HepG2 (cell line): ENCODE measurements around the gene SLC16A5. TPM values are rescaled to one million over a fixed set of nuclear protein-coding genes. Genes with fewer than 3 reads are reported as not detected.
A peak's percentile ranks its signal among the peaks of the same experiment; 100 is the strongest.

Source experiments
- CBX5 ChIP-seq: sonication (generic); formaldehyde crosslinking; IDR thresholded peaks from 2 replicates; pipeline ENCODE4 v1.4.0; 2020; ENCODE audit warnings: missing genetic modification reagents, borderline replicate concordance
- FOXP4 ChIP-seq: sonication (generic); formaldehyde crosslinking; IDR thresholded peaks from 2 replicates; pipeline ENCODE4 v1.4.0; 2020; ENCODE audit warnings: missing genetic modification reagents
- JUN ChIP-seq: sonication (generic); formaldehyde crosslinking; IDR thresholded peaks from 2 replicates; pipeline ENCODE4 v1.4.0; 2020; ENCODE audit warnings: mild to moderate bottlenecking, missing genetic modification reagents
- KDM5A ChIP-seq: fragments of 200-600 bp; sonication (generic); IDR thresholded peaks from 2 replicates; pipeline ENCODE4 v1.7.0; 2018; ENCODE audit warnings: antibody characterized with exemption, mild to moderate bottlenecking, low read length, borderline replicate concordance
- MAFK ChIP-seq, 2 experiments: IDR thresholded peaks in 1 of 2; conservative IDR thresholded peaks in 1 of 2; 2 replicates each; pipeline ENCODE4 v1.6.1; 2011; ENCODE audit warnings: improper control_type of control experiment in 2 of 2, low read length in 2 of 2
- MAX ChIP-seq: IDR thresholded peaks from 2 replicates; pipeline ENCODE4 v1.6.1; 2012; ENCODE audit warnings: inconsistent platforms
- NFYB ChIP-seq: sonication (generic); formaldehyde crosslinking; IDR thresholded peaks from 2 replicates; pipeline ENCODE4 v1.4.0; 2020; ENCODE audit warnings: missing genetic modification reagents
- NPAS2 ChIP-seq: sonication (generic); formaldehyde crosslinking; IDR thresholded peaks from 2 replicates; pipeline ENCODE4 v1.8.0; 2022; ENCODE audit warnings: mild to moderate bottlenecking, missing genetic modification reagents, borderline replicate concordance
- NR1H2 ChIP-seq: sonication (generic); formaldehyde crosslinking; IDR thresholded peaks from 2 replicates; pipeline ENCODE4 v1.8.1; 2022; ENCODE audit warnings: low read depth, missing genetic modification reagents, borderline replicate concordance
- PHB2 ChIP-seq: fragments of 450-650 bp; IDR thresholded peaks from 2 replicates; pipeline ENCODE4 v1.6.1; 2018; ENCODE audit not compliant: partially characterized antibody
- PHF21A ChIP-seq: sonication (generic); formaldehyde crosslinking; IDR thresholded peaks from 2 replicates; pipeline ENCODE4 v1.5.0; 2020; ENCODE audit warnings: mild to moderate bottlenecking, missing genetic modification reagents
- PREB ChIP-seq: sonication (generic); formaldehyde crosslinking; IDR thresholded peaks from 2 replicates; pipeline ENCODE4 v1.4.0; 2020; ENCODE audit warnings: missing genetic modification reagents
- RBFOX2 ChIP-seq: fragments of 200-400 bp; formaldehyde crosslinking; IDR thresholded peaks from 2 replicates; pipeline ENCODE4 v1.6.1; 2017; ENCODE audit warnings: low read depth, mild to moderate bottlenecking, low read length
- REXO4 ChIP-seq: sonication (generic); formaldehyde crosslinking; IDR thresholded peaks from 2 replicates; pipeline ENCODE4 v1.8.0; 2022; ENCODE audit warnings: missing genetic modification reagents, mild to moderate bottlenecking, borderline replicate concordance
- SATB2 ChIP-seq: sonication (generic); formaldehyde crosslinking; IDR thresholded peaks from 2 replicates; pipeline ENCODE4 v1.5.0; 2020; ENCODE audit warnings: missing genetic modification reagents
- SMARCE1 ChIP-seq: fragments of 450-650 bp; IDR thresholded peaks from 2 replicates; pipeline ENCODE4 v1.6.1; 2017; ENCODE audit warnings: borderline replicate concordance
- SP2 ChIP-seq: sonication (generic); formaldehyde crosslinking; IDR thresholded peaks from 2 replicates; pipeline ENCODE4 v1.5.1; 2020; ENCODE audit warnings: mild to moderate bottlenecking, missing genetic modification reagents
- SRSF1 ChIP-seq: fragments of 200-400 bp; formaldehyde crosslinking; optimal IDR thresholded peaks from 2 replicates; pipeline ENCODE3; 2017; ENCODE audit warnings: mild to moderate bottlenecking, low read depth, low read length, moderate library complexity
- TAF1 ChIP-seq: sonication (generic); formaldehyde crosslinking; IDR thresholded peaks from 2 replicates; pipeline ENCODE4 v1.4.0; 2020; ENCODE audit warnings: missing genetic modification reagents
- TCF7 ChIP-seq: sonication (generic); IDR thresholded peaks from 2 replicates; pipeline ENCODE4 v1.6.1; 2016; ENCODE audit warnings: antibody characterized with exemption, low read depth
- ZC3H13 ChIP-seq: sonication (generic); formaldehyde crosslinking; IDR thresholded peaks from 2 replicates; pipeline ENCODE4 v1.8.1; 2023; ENCODE audit warnings: mild to moderate bottlenecking, missing genetic modification reagents, moderate library complexity
- ZNF205 ChIP-seq: IDR thresholded peaks from 2 replicates; pipeline ENCODE4 v1.6.1; 2018; ENCODE audit warnings: missing biosample characterization, missing genetic modification reagents
- ZNF317 ChIP-seq: sonication (generic); formaldehyde crosslinking; IDR thresholded peaks from 2 replicates; pipeline ENCODE4 v1.5.0; 2020; ENCODE audit warnings: mild to moderate bottlenecking, missing genetic modification reagents
- ZNF335 ChIP-seq: sonication (generic); formaldehyde crosslinking; IDR thresholded peaks from 2 replicates; pipeline ENCODE4 v1.4.0; 2020; ENCODE audit warnings: missing genetic modification reagents
- ZNF431 ChIP-seq: sonication (generic); formaldehyde crosslinking; IDR thresholded peaks from 2 replicates; pipeline ENCODE4 v1.9.0; 2022; ENCODE audit warnings: missing genetic modification reagents, low read depth, mild to moderate bottlenecking, borderline replicate concordance
- ZNF562 ChIP-seq: sonication (generic); formaldehyde crosslinking; IDR thresholded peaks from 2 replicates; pipeline ENCODE4 v1.8.0; 2022; ENCODE audit warnings: missing genetic modification reagents, borderline replicate concordance
- ZNF749 ChIP-seq: sonication (generic); formaldehyde crosslinking; IDR thresholded peaks from 2 replicates; pipeline ENCODE4 v1.8.0; 2022; ENCODE audit warnings: mild to moderate bottlenecking, missing genetic modification reagents, moderate library complexity, borderline replicate concordance
- ZNF781 ChIP-seq: sonication (generic); formaldehyde crosslinking; IDR thresholded peaks from 2 replicates; pipeline ENCODE4 v1.5.1; 2020; ENCODE audit warnings: borderline replicate concordance, mild to moderate bottlenecking, missing genetic modification reagents; ENCODE audit errors: not compliant biosample characterization
- polyA plus RNA-seq, 8 experiments: library from polyadenylated mRNA; depleted of rRNA in 3 of 8; stranded (reverse) in 7 of 8; unstranded in 1 of 8; fragments of >200 nt; fragmentation: Illumina TruSeq in 4 of 8; extraction: Trizol in 4 of 8; gene quantifications; 2 replicates each; pipeline versions ENCODE4 v1.2.1 to v1.2.3, GENCODE V29; 2011 to 2016; ENCODE audit warnings: low read depth in 4 of 8, missing spikeins in 1 of 8, mixed read lengths in 1 of 8; ENCODE audit not compliant: insufficient read depth in 1 of 8
- total RNA-seq, 5 experiments: library from RNA; depleted of rRNA; stranded (reverse); fragments of >200 nt; fragmentation: Illumina TruSeq; extraction: Trizol; gene quantifications; 2 replicates each; pipeline ENCODE4 v1.2.3, GENCODE V29; 2016; ENCODE audit warnings: low read depth in 1 of 5

Gene SLC16A5
- total and polyA plus RNA-seq, 2 of the 13 experiments (the other 11 are each of a cell fraction or from before 2014, with no cell fraction given) = 0.69 to 5.6 TPM

- peak; percentile 42; the same call in 1 of the 2 replicates for TF ChIP-seq FOXP4
- peak; percentile 75; the same call in 1 of the 2 replicates for TF ChIP-seq ZNF431 (CRISPR knock-in tag)
- no peak for TF ChIP-seq PREB (CRISPR knock-in tag)
- TF ChIP-seq MAX = peak; percentile 72
- TF ChIP-seq NFYB (CRISPR knock-in tag) = peak; percentile 98
- TF ChIP-seq MAFK (conservative IDR thresholded peaks at IDR 0.05 in 1 of 2, IDR thresholded peaks at IDR 0.05 in 1 of 2; ENCODE audit: low read length in 2 of 2) = no peak
- TF ChIP-seq JUN (CRISPR knock-in tag) = no peak
- TF ChIP-seq PHB2 = no peak
- TF ChIP-seq ZNF335 (CRISPR knock-in tag) = peak; percentile 85
- no peak for TF ChIP-seq SMARCE1
- TF ChIP-seq ZNF562 = no peak
- peak; percentile 95 for TF ChIP-seq TAF1
- no peak for TF ChIP-seq SATB2 (CRISPR knock-in tag)
- no peak for TF ChIP-seq NR1H2 (CRISPR knock-in tag)
- peak; percentile 75; the same call in 1 of the 2 replicates for TF ChIP-seq CBX5 (CRISPR knock-in tag)
- peak; percentile 99 for TF ChIP-seq RBFOX2
- peak; percentile 85 for TF ChIP-seq ZNF781 (CRISPR knock-in tag)
- TF ChIP-seq ZNF317 (CRISPR knock-in tag) = peak; percentile 84
- TF ChIP-seq NPAS2 (CRISPR knock-in tag) = no peak
- TF ChIP-seq ZNF205 (CRISPR knock-in tag) = peak; percentile 89
- peak; percentile 97 for TF ChIP-seq SRSF1
- TF ChIP-seq ZNF749 (CRISPR knock-in tag) = peak; percentile 82
- peak; percentile 98 for TF ChIP-seq SP2 (CRISPR knock-in tag)
- TF ChIP-seq REXO4 (CRISPR knock-in tag) = 0 out of 2 replicates have a peak, but pooled peaks have one; percentile 4
- no peak for TF ChIP-seq TCF7
- no peak for TF ChIP-seq PHF21A (CRISPR knock-in tag)
- no peak for TF ChIP-seq KDM5A
- 0 out of 2 replicates have a peak, but pooled peaks have one; percentile 16 for TF ChIP-seq ZC3H13 (CRISPR knock-in tag)
Measured at GRCh38 chr17:75154195-75155106, 66.7 kb downstream of the SLC16A5 start, which contains the start of gene JPT1 (continued).
